Esophagus mucosa (tissue), 1 donor: ENCODE measurements around the gene VN1R2. TPM values are rescaled to one million over a fixed set of nuclear protein-coding genes. Genes with fewer than 3 reads are reported as not detected.
"Not testable (repeated sequence)": the region's sequence is repeated elsewhere in the genome, so short reads cannot be mapped to it uniquely, and the experiment has no call there.

Experiments used
- ATAC-seq: fragments of 200-7000 bp; cut with Tn5 transposase; one replicate; pipeline ENCODE4 v1.9.1; 2020
- total RNA-seq: library from RNA; stranded (reverse); gene quantifications from one replicate; pipeline ENCODE4 v1.2.4, GENCODE V29; 2023
- donor health status: DM: yes; HTN: yes; CAD: no.

VN1R2 gene
- total RNA-seq, result not detected

GRCh38 chr19:53257715-53258342 lies at the start of gene VN1R2:
Gene VN1R2, plus strand, starts transcription at chr19:53258292. Its CDS starts 84 bp downstream, at chr19:53258376.
- not testable (repeated sequence) for ATAC-seq

GRCh38 chr19:53211554-53211953 lies 46.5 kb upstream of the VN1R2 start:
- not testable (repeated sequence) for ATAC-seq

- no peak for ATAC-seq
These were observed 45.3 kb upstream of the VN1R2 start for GRCh38 chr19:53212703-53213320.

GRCh38 chr19:53222716-53223115 lies 35.4 kb upstream of the VN1R2 start:
- not testable (repeated sequence) for ATAC-seq

GRCh38 chr19:53224606-53225005 lies 33.5 kb upstream of the VN1R2 start:
- no peak for ATAC-seq

- no peak for ATAC-seq
These were observed 20.8 kb upstream of the VN1R2 start for GRCh38 chr19:53237114-53237777.

- no peak for ATAC-seq
These were observed 11.6 kb upstream of the VN1R2 start for GRCh38 chr19:53246498-53246897.

- ATAC-seq, result peak; percentile 96
These were observed 3.4 kb upstream of the VN1R2 start, which contains the start of gene ZNF677 for GRCh38 chr19:53254411-53255341. Gene ZNF677, minus strand, starts transcription at chr19:53254873. Its CDS starts 3,323 bp downstream, at chr19:53251550.

- not testable (repeated sequence) for ATAC-seq
These were observed 9.5 kb downstream of the VN1R2 start, which contains the start of gene VN1R4 for GRCh38 chr19:53267623-53268022. Gene VN1R4, minus strand, starts transcription at chr19:53267723. Its CDS starts 58 bp downstream, at chr19:53267665.

GRCh38 chr19:53269861-53270260 lies 11.8 kb downstream of the VN1R2 start:
- ATAC-seq, result not testable (repeated sequence)

GRCh38 chr19:53272044-53272443 lies 14.0 kb downstream of the VN1R2 start:
- no peak for ATAC-seq

GRCh38 chr19:53275480-53275879 lies 17.4 kb downstream of the VN1R2 start:
- no peak for ATAC-seq

- ATAC-seq, result not testable (repeated sequence)
These were observed 23.9 kb downstream of the VN1R2 start for GRCh38 chr19:53281947-53282346.

- ATAC-seq, result no peak
These were observed 27.0 kb downstream of the VN1R2 start for GRCh38 chr19:53285087-53285486.

- ATAC-seq, result no peak
These were observed 32.9 kb downstream of the VN1R2 start for GRCh38 chr19:53290758-53291549.

GRCh38 chr19:53294786-53295441 lies 36.8 kb downstream of the VN1R2 start:
- no peak for ATAC-seq

- ATAC-seq, result not testable (repeated sequence)
These were observed 43.2 kb downstream of the VN1R2 start for GRCh38 chr19:53301341-53301740.

GRCh38 chr19:53308339-53308811 lies 50.3 kb downstream of the VN1R2 start:
- no peak for ATAC-seq
